Measurements from ENCODE around the gene KRT2.

Gene KRT2

DNA sequence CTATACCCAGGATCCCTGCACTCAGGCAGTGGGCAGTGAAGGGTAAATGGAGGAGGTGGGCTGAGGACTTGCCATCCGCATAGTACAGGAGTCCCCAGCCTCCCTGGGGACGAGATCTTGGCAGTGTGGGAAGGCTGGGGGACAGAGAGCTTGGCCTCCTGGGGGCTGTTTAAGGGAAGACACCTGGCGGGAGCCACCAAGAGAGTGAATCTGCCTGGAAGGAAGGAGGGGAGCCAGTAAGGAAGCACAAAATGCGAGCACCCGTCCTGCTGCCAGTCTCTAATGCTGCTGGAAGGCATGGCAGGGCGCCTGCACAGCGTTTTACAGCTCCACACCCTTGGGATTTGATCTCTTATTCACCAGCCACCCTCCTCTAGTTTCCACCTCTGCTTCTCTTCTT lies 7.4 kb upstream of the KRT2 start:
- no peak overlapping the region for H3K4me3 ChIP-seq (ENCODE audit: low read length in 2 of 2)
- H3K36me3 ChIP-seq (ENCODE audit: control insufficient read depth in 2 of 2, insufficient read depth in 2 of 2, low read length in 2 of 2), result no peaks in the 10 kb centered on the region
- no peaks in the 10 kb centered on the region for H3K4me1 ChIP-seq (ENCODE audit: control insufficient read depth in 2 of 2, insufficient read depth in 2 of 2, low read length in 2 of 2)
- no peaks in the 10 kb centered on the region for H3K9me3 ChIP-seq (ENCODE audit: control insufficient read depth in 2 of 2, low read length in 2 of 2)
- H3K27me3 ChIP-seq (ENCODE audit: control insufficient read depth in 2 of 2, insufficient read depth in 2 of 2, low read length in 2 of 2), result peaks cover 3 to 11% of the 10 kb centered on the region in 2 donors
- no peak overlapping the region for H3K9ac ChIP-seq (ENCODE audit: low read depth in 1 of 2, low read length in 2 of 2)
- H3K27ac ChIP-seq (ENCODE audit: low read depth in 2 of 2, low read length in 2 of 2), result no peak overlapping the region

DNA sequence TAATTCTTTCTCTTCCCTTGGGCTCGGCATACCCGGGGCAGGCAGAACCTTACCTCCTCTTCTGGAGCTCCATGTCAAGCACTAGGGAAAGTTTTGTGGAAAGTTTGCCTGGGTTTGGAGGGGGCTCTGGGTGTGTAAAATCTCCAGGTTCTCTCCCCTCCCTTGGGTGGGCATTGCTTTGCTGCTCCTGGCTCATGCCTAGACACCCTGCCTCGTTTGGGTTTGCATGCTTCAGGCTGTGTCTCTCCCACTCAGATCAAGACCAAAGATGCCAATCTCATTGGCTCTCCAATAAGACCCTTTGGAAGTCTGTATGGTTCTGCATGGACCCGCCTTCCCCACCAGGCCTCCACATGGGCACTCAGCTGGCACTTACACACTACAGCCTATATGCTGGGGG lies 6.2 kb upstream of the KRT2 start:
- no peak overlapping the region for H3K4me3 ChIP-seq (ENCODE audit: low read length in 2 of 2)
- H3K27ac ChIP-seq (ENCODE audit: low read depth in 2 of 2, low read length in 2 of 2), result no peak overlapping the region
- H3K27me3 ChIP-seq (ENCODE audit: control insufficient read depth in 2 of 2, insufficient read depth in 2 of 2, low read length in 2 of 2), result peaks cover 3 to 6% of the 10 kb centered on the region in 2 donors

GRCh38 chr12:52657250-52657902 lies 5.4 kb upstream of the KRT2 start:
- H3K9me3 ChIP-seq (ENCODE audit: control insufficient read depth in 2 of 2, low read length in 2 of 2), result no peaks in the 10 kb centered on the region
- H3K36me3 ChIP-seq (ENCODE audit: control insufficient read depth in 2 of 2, insufficient read depth in 2 of 2, low read length in 2 of 2), result no peaks in the 10 kb centered on the region
- H3K27ac ChIP-seq (ENCODE audit: low read depth in 2 of 2, low read length in 2 of 2), result no peak overlapping the region
- no peak overlapping the region for H3K9ac ChIP-seq (ENCODE audit: low read depth in 1 of 2, low read length in 2 of 2)
- H3K4me3 ChIP-seq (ENCODE audit: low read length in 2 of 2), result no peak overlapping the region
- H3K4me1 ChIP-seq (ENCODE audit: control insufficient read depth in 2 of 2, insufficient read depth in 2 of 2, low read length in 2 of 2), result no peaks in the 10 kb centered on the region
- peaks cover 3 to 6% of the 10 kb centered on the region in 2 donors for H3K27me3 ChIP-seq (ENCODE audit: control insufficient read depth in 2 of 2, insufficient read depth in 2 of 2, low read length in 2 of 2)

More for the DNA sequence above, 6.2 kb upstream of the KRT2 start:
- Histone ChIP-seq H3K4me1 (ENCODE audit: control insufficient read depth in 2 of 2, insufficient read depth in 2 of 2, low read length in 2 of 2) (no peaks in the 10 kb centered on the region), H3K9me3 (ENCODE audit: control insufficient read depth in 2 of 2, low read length in 2 of 2) (no peaks in the 10 kb centered on the region), H3K36me3 (ENCODE audit: control insufficient read depth in 2 of 2, insufficient read depth in 2 of 2, low read length in 2 of 2) (no peaks in the 10 kb centered on the region), H3K9ac (ENCODE audit: low read depth in 1 of 2, low read length in 2 of 2) (no peak overlapping the region)

DNA sequence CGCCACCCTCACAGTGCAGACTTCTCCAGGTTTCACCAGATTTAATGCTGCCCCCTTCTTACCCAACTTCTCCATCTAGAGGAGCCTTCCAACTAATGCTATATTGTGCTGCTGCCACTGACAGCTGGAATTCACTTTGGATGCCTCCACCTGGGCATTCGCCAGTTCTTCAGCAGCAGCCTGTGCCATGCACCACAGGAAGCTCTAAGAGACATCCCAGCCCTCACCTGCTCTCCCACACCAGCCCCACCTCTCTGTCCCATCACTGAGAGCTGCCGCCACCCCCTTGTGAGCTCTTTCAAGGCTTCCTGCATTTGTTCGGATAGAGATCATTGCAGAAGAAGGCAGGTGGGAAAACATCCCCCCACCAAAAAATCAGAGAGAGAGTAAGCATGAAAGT lies 4.6 kb upstream of the KRT2 start:
- peaks cover 3 to 6% of the 10 kb centered on the region in 2 donors for H3K27me3 ChIP-seq (ENCODE audit: control insufficient read depth in 2 of 2, insufficient read depth in 2 of 2, low read length in 2 of 2)
- H3K9me3 ChIP-seq (ENCODE audit: control insufficient read depth in 2 of 2, low read length in 2 of 2), result no peaks in the 10 kb centered on the region
- no peaks in the 10 kb centered on the region for H3K4me1 ChIP-seq (ENCODE audit: control insufficient read depth in 2 of 2, insufficient read depth in 2 of 2, low read length in 2 of 2)
- no peaks in the 10 kb centered on the region for H3K36me3 ChIP-seq (ENCODE audit: control insufficient read depth in 2 of 2, insufficient read depth in 2 of 2, low read length in 2 of 2)
- no peak overlapping the region for H3K9ac ChIP-seq (ENCODE audit: low read depth in 1 of 2, low read length in 2 of 2)
- no peak overlapping the region for H3K4me3 ChIP-seq (ENCODE audit: low read length in 2 of 2)
- no peak overlapping the region for H3K27ac ChIP-seq (ENCODE audit: low read depth in 2 of 2, low read length in 2 of 2)

DNA sequence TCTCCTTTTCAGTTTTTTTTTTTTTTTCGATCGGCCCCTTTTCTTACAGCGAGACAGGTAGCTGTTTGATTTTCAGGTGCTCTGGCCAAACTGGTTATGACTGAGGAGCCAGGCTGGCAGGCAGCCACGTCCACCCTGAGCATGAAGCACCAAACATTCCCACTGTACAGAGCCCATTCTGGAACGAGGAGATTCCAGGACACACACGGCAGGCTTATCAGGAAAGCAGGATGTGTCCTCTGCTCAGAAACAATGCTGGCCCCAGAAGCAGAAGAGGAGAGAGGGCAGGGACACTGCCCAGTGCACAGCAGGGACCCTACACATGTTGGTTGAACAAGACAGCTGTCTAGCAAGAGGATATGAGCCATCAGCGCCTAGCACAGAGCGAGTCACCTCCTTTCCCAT lies 3.7 kb upstream of the KRT2 start:
- Histone ChIP-seq H3K27me3 (ENCODE audit: control insufficient read depth in 2 of 2, insufficient read depth in 2 of 2, low read length in 2 of 2) (peaks cover 3 to 6% of the 10 kb centered on the region in 2 donors), H3K36me3 (ENCODE audit: control insufficient read depth in 2 of 2, insufficient read depth in 2 of 2, low read length in 2 of 2) (no peaks in the 10 kb centered on the region), H3K9me3 (ENCODE audit: control insufficient read depth in 2 of 2, low read length in 2 of 2) (no peaks in the 10 kb centered on the region), H3K27ac (ENCODE audit: low read depth in 2 of 2, low read length in 2 of 2) (no peak overlapping the region), H3K4me3 (ENCODE audit: low read length in 2 of 2) (no peak overlapping the region), H3K4me1 (ENCODE audit: control insufficient read depth in 2 of 2, insufficient read depth in 2 of 2, low read length in 2 of 2) (peaks cover 0 to 6% of the 10 kb centered on the region in 2 donors), H3K9ac (ENCODE audit: low read depth in 1 of 2, low read length in 2 of 2) (no peak overlapping the region)

GRCh38 chr12:52655251-52655650 lies 3.2 kb upstream of the KRT2 start:
- Histone ChIP-seq H3K4me3 (ENCODE audit: low read length in 2 of 2) (no peak overlapping the region), H3K27ac (ENCODE audit: low read depth in 2 of 2, low read length in 2 of 2) (no peak overlapping the region), H3K9me3 (ENCODE audit: control insufficient read depth in 2 of 2, low read length in 2 of 2) (no peaks in the 10 kb centered on the region), H3K36me3 (ENCODE audit: control insufficient read depth in 2 of 2, insufficient read depth in 2 of 2, low read length in 2 of 2) (no peaks in the 10 kb centered on the region), H3K4me1 (ENCODE audit: control insufficient read depth in 2 of 2, insufficient read depth in 2 of 2, low read length in 2 of 2) (peaks cover 0 to 10% of the 10 kb centered on the region in 2 donors), H3K27me3 (ENCODE audit: control insufficient read depth in 2 of 2, insufficient read depth in 2 of 2, low read length in 2 of 2) (peaks cover 3 to 6% of the 10 kb centered on the region in 2 donors), H3K9ac (ENCODE audit: low read depth in 1 of 2, low read length in 2 of 2) (no peak overlapping the region)

DNA sequence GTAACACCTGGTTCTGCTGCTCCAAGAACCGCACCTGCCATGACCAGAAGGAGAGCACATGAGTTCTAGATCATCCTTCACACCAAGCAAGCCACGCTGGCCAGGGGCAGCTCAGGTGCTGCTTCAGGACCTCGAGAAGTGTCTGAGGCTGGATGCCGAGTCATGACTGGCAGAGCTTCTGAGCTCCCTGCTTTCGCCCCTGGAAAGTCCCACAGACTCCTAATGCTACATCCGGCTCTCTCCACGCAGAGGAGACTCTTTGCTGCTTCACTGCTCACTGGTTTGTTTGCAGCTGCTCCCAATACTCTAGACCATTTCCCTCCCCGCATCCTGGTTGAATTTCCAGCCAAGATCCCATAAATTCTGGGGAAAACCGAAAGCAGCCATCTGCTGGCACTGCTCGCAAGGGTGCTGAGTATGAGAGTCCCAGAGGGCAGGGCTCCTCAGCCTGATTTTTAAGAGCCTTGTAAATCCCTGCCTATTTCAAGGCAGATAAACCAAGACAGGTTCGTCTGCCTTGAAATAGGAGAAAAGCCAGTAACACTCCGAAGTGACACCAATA lies 1.4 kb downstream of the KRT2 start:
- H3K4me3 ChIP-seq (ENCODE audit: low read length in 2 of 2), result peak overlapping the region; percentile 3 to 14
- H3K36me3 ChIP-seq (ENCODE audit: control insufficient read depth in 2 of 2, insufficient read depth in 2 of 2, low read length in 2 of 2), result no peaks in the 10 kb centered on the region
- no peaks in the 10 kb centered on the region for H3K27me3 ChIP-seq (ENCODE audit: control insufficient read depth in 2 of 2, insufficient read depth in 2 of 2, low read length in 2 of 2)
- H3K4me1 ChIP-seq (ENCODE audit: control insufficient read depth in 2 of 2, insufficient read depth in 2 of 2, low read length in 2 of 2), result peaks cover 2 to 19% of the 10 kb centered on the region in 2 donors
- H3K27ac ChIP-seq (ENCODE audit: low read depth in 2 of 2, low read length in 2 of 2), result no peak overlapping the region
- H3K9me3 ChIP-seq (ENCODE audit: control insufficient read depth in 2 of 2, low read length in 2 of 2), result no peaks in the 10 kb centered on the region
- no peak overlapping the region for H3K9ac ChIP-seq (ENCODE audit: low read depth in 1 of 2, low read length in 2 of 2)

GRCh38 chr12:52649066-52649465 lies 2.9 kb downstream of the KRT2 start:
- peaks cover 2 to 22% of the 10 kb centered on the region in 2 donors for H3K4me1 ChIP-seq (ENCODE audit: control insufficient read depth in 2 of 2, insufficient read depth in 2 of 2, low read length in 2 of 2)
- H3K9me3 ChIP-seq (ENCODE audit: control insufficient read depth in 2 of 2, low read length in 2 of 2), result no peaks in the 10 kb centered on the region
- H3K27ac ChIP-seq (ENCODE audit: low read depth in 2 of 2, low read length in 2 of 2), result no peak overlapping the region
- H3K9ac ChIP-seq (ENCODE audit: low read depth in 1 of 2, low read length in 2 of 2), result no peak overlapping the region
- no peaks in the 10 kb centered on the region for H3K27me3 ChIP-seq (ENCODE audit: control insufficient read depth in 2 of 2, insufficient read depth in 2 of 2, low read length in 2 of 2)
- H3K36me3 ChIP-seq (ENCODE audit: control insufficient read depth in 2 of 2, insufficient read depth in 2 of 2, low read length in 2 of 2), result no peaks in the 10 kb centered on the region
- H3K4me3 ChIP-seq (ENCODE audit: low read length in 2 of 2), result no peak overlapping the region

- Histone ChIP-seq H3K27ac (ENCODE audit: low read depth in 2 of 2, low read length in 2 of 2) (no peak overlapping the region), H3K9ac (ENCODE audit: low read depth in 1 of 2, low read length in 2 of 2) (no peak overlapping the region), H3K27me3 (ENCODE audit: control insufficient read depth in 2 of 2, insufficient read depth in 2 of 2, low read length in 2 of 2) (no peaks in the 10 kb centered on the region), H3K4me3 (ENCODE audit: low read length in 2 of 2) (no peak overlapping the region), H3K36me3 (ENCODE audit: control insufficient read depth in 2 of 2, insufficient read depth in 2 of 2, low read length in 2 of 2) (no peaks in the 10 kb centered on the region), H3K4me1 (ENCODE audit: control insufficient read depth in 2 of 2, insufficient read depth in 2 of 2, low read length in 2 of 2) (peaks cover 2 to 22% of the 10 kb centered on the region in 2 donors), H3K9me3 (ENCODE audit: control insufficient read depth in 2 of 2, low read length in 2 of 2) (no peaks in the 10 kb centered on the region)
These were observed 3.9 kb downstream of the KRT2 start for GRCh38 chr12:52648012-52648550.

DNA sequence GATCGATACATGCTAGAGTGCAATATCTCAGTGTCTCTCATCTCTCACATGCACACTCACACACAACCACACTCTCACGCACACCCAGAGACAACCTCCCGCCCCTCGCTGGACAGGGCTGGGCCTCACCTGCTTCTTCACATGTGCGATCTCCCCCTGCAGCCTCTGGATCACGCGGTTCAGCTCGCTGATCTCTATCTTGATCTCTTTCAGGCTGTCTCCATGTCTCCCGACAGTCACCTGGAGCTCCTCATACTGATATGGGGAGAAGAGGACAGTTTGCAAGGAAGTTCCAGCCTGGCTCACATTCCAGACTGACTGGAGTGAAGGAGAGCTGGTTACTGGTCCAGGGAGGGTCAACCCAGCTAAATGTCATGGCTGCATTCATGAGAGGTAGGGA lies 4.4 kb downstream of the KRT2 start:
- no peaks in the 10 kb centered on the region for H3K36me3 ChIP-seq (ENCODE audit: control insufficient read depth in 2 of 2, insufficient read depth in 2 of 2, low read length in 2 of 2)
- peaks cover 2 to 22% of the 10 kb centered on the region in 2 donors for H3K4me1 ChIP-seq (ENCODE audit: control insufficient read depth in 2 of 2, insufficient read depth in 2 of 2, low read length in 2 of 2)
- H3K27ac ChIP-seq (ENCODE audit: low read depth in 2 of 2, low read length in 2 of 2), result no peak overlapping the region
- no peaks in the 10 kb centered on the region for H3K9me3 ChIP-seq (ENCODE audit: control insufficient read depth in 2 of 2, low read length in 2 of 2)
- H3K4me3 ChIP-seq (ENCODE audit: low read length in 2 of 2), result no peak overlapping the region
- no peaks in the 10 kb centered on the region for H3K27me3 ChIP-seq (ENCODE audit: control insufficient read depth in 2 of 2, insufficient read depth in 2 of 2, low read length in 2 of 2)
- H3K9ac ChIP-seq (ENCODE audit: low read depth in 1 of 2, low read length in 2 of 2), result no peak overlapping the region

Measured in mucosa of rectum (tissue), 2 donors.